LNCAP (cell line): ENCODE data around the gene RAB44.

Source experiments
- CTCF ChIP-seq: fragments of 450-650 bp; IDR thresholded peaks from 2 replicates; pipeline ENCODE4 v1.5.1; 2017; ENCODE audit warnings: mild to moderate bottlenecking

RAB44 gene

DNA sequence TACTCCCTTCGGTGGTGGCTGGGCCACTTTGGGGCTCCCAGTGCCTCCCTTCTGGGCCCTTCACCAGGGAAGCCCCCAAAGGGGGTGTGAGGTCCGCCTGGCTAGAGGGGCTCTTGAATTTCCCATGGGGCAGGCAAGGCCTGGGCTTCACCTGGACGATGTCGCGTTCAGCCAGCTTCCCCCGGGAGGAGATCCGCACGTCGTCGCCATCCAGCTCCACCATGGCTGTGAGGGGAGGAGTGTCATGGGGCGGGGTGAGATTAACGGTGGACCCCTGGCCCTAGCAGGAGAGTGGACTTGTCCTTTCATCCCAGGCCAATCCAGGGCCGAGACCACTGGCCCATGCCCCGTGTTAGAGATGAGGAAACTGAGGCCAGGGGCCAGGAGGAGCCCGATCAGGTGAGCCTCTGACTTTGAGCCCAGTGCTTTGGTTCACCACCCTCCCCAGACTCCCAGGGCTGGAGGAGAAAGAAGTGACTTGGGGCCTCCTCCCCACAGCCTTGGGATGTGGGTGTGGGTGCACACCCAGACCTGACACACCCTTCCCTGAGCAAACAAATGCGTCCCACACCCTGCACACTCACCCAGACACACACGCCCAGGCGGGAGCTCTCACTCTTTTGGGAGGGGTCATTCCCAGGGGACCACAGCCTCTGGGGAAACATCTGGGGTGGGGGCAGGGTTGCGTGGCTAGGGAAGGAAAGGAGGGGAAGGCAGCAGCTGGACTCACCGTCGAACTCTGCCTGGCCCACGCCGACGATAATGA, 46.1 kb downstream of the RAB44 start:
- TF ChIP-seq CTCF: no peak

DNA sequence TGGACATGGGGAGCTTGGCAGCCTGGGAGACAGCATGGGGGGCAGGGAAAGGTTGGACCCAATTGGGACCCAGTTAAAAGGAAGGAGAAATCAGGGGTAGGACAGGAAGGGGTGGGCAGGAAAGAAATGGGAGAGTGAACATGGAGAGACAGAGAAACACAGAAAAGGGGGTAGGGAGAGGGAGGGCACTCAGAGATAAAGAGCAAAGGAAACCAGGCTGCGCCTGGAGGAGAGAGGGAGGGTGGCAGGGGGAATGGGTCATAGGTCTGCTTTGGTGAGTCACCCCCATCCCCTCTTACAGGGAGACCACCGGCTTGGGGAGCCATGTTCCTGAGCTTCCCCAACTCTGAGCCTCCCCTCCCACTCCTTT, 46.7 kb downstream of the RAB44 start:
- no peak for TF ChIP-seq CTCF

DNA sequence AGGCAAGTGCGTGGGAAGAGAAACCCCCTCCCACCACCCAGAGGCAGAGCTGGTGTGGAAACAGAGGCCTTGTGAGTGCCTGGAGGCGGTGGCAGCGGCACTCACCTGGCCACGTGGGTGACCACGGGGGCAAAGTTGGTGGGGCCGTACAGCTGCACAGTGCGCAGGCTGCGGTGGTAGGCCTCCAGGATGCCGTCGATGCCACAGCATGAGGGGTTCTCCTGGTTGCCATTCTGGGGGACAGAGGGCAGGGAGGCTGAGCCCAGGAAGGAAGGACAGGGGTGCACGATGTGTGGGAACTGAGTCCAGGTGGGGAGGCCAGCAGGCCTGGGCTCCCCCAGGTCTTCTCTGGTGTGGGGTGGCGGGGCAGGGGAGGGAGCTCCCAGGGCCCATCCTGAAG, 47.7 kb downstream of the RAB44 start:
- no peak for TF ChIP-seq CTCF

- no peak for TF ChIP-seq CTCF
These were observed 48.2 kb downstream of the RAB44 start for GRCh38 chr6:36745836-36746235.

DNA sequence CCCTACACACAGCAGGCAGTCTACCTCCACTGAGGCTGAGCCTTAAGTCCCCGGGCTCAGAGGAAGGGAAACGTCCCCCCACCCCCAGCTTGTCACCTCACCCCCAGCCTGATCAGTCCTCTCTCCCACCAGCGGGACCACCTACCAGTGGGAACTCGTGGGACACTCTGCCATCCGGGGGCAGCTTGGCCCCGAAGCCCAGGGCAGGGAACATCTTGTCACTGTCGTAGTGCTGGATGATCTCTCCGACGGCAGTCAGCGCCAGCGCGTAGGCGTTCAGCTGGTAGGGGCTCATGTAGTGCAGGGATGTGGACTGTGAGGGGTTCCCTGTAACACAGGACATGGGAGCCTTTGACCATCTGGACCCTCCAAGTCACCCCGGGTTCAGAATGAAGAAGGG, 48.6 kb downstream of the RAB44 start:
- no peak for TF ChIP-seq CTCF

DNA sequence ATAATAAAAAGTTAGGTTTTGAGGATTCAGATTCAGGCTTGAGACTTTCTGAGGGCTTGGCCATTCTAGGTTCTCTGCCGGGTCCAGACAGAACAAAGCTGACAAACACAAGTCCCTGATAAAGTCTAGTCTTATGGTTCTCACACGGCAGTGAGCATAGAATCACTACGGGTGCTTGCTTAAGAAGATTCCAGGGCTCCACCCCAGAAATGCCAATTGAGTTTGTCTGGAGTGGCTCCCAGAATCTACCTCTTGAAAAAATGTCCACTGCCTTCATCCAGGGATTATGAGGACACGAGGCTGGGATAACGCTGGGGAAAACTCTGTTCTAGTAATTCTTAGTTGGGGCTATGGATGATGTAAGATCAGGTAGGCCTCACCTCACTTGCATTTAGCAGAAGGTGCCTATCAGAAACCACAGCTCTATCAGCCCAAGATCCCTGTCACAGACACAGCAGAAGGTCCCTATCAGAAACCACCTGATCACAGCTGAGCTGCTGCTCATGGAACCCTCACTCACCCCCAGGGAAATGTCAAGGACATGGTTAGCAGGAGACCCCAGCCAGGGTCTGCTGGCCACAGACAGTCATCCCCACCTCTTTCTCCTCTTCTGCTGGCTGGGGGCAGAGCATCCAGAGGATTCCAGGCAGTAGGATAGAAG, 52.3 kb downstream of the RAB44 start:
- TF ChIP-seq CTCF: no peak

GRCh38 chr6:36751091-36751490, 53.5 kb downstream of the RAB44 start:
- no peak for TF ChIP-seq CTCF

DNA sequence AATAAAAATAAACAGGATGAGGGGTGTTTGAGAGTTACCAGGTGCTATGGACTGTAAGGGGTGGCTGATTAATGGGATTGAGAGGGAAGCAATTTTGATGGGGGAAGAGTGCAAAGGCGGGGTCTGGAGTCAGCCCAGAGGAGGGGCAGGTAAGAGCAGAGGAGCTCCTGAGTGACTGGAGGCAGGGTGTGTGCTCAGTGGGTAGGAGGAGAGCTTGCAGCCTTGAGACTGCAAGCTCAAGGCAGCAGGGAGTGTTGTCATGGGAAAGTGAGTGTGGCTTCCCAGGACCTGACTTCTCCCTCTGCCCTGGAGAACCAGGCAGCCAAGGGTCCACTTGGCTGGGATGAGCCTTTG, 54.2 kb downstream of the RAB44 start:
- TF ChIP-seq CTCF: no peak
